Pancreas (tissue), 10 donors: ENCODE results near the gene KLF6. TPM values are rescaled to one million over a fixed set of nuclear protein-coding genes. Genes with fewer than 3 reads are reported as not detected.

Experiments
- ATAC-seq, 4 donors: fragments of 200-7000 bp; cut with Tn5 transposase; one replicate each; pipeline versions ENCODE4 v1.8.0 to v1.9.1; 2020; ENCODE audit warnings: mild to moderate bottlenecking in 4 of 4, moderate library complexity in 4 of 4
- DNase-seq, 6 donors: peaks; one replicate each; pipeline ENCODE4 v3.0.0-alpha.2; 2020
- FAIRE-seq: peaks from 2 replicates; lab custom pipeline; 2012; peaks lifted over from hg19 to GRCh38; lab: Jason Lieb, UNC
- H3K27ac ChIP-seq, 4 donors: fragments of 200-600 bp; sonication (generic); 1 replicate in 3 of 4; 2 replicates in 1 of 4; pipeline versions ENCODE4 v1.5.0 to v1.8.0; 2020
- H3K27me3 ChIP-seq, 4 donors: fragments of 200-600 bp; one replicate each; pipeline ENCODE4 v1.8.0; 2021
- H3K36me3 ChIP-seq, 3 donors: fragments of 200-600 bp; sonication (generic) in 1 of 3; one replicate each; pipeline versions ENCODE4 v1.5.0 to v1.8.0; 2020 to 2021
- H3K4me1 ChIP-seq, 3 donors: fragments of 200-600 bp; one replicate each; pipeline ENCODE4 v1.8.0; 2021
- H3K4me3 ChIP-seq, 4 donors: fragments of 200-600 bp; sonication (generic) in 2 of 4; one replicate each; pipeline versions ENCODE4 v1.5.0 to v1.8.0; 2020 to 2021
- H3K9me3 ChIP-seq, 4 donors: fragments of 200-600 bp; one replicate each; pipeline ENCODE4 v1.8.0; 2021
- WGBS, 2 donors: extraction: QIAGEN DNeasy Blood & Tissue Kit; methylation state at CpG; one replicate each; pipeline ENCODE4 v1.1.7; 2013; 5-methylcytosine and 5-hydroxymethylcytosine counted together
- intact Hi-C, 3 donors: fragments of 100-400 bp; cut with DNase I; formaldehyde crosslinking; loops; one replicate each; pipeline versions ENCODE4 v1.11.1 to v1.14.2; 2022
- polyA plus RNA-seq, 2 donors: library from polyadenylated mRNA; stranded (reverse); fragments of 200-250 nt; gene quantifications; one replicate each; pipeline ENCODE4 v1.2.3, GENCODE V29; 2013
- total RNA-seq, 6 donors: library from RNA; stranded (reverse); fragmentation: NEBNext Ultra II Directional in 4 of 6; extraction: Animal tissue kit (Norgen Biotek cat#: 25700) in 4 of 6; gene quantifications; one replicate each; pipeline versions ENCODE4 v1.2.1 to v1.2.4, GENCODE V29; 2021 to 2023
- TF ChIP-seq, protein P1 (sequence below), 4 donors: fragments of 200-600 bp; sonication (generic) in 3 of 4; IDR thresholded peaks; one replicate each; pipeline versions ENCODE4 v1.5.0 to v1.8.0; 2021; ENCODE audit warnings: antibody characterized with exemption in 4 of 4
- donor health status: healthy with polysubstance abuse.
- donor health status: DM: no; HTN: no; CAD: no; lungs with moderate emphysema.
- donor health status: DM: no; HTN: no; CAD: no.
- donor health status: control.
- donor health status: control.
- donor health status: Bipolar disorder and iron deficiency.
- donor health status: DM: yes; HTN: yes; CAD: no.
- donor health status: DM: no; HTN: no; CAD: no.
- donor health status: DM: no; HTN: no; CAD: no.
- donor health status: DM: yes; HTN: yes; CAD: no.

Gene KLF6
- total and polyA plus RNA-seq, 8 donors, result 29.0 to 157 (median 57.9) TPM

DNA sequence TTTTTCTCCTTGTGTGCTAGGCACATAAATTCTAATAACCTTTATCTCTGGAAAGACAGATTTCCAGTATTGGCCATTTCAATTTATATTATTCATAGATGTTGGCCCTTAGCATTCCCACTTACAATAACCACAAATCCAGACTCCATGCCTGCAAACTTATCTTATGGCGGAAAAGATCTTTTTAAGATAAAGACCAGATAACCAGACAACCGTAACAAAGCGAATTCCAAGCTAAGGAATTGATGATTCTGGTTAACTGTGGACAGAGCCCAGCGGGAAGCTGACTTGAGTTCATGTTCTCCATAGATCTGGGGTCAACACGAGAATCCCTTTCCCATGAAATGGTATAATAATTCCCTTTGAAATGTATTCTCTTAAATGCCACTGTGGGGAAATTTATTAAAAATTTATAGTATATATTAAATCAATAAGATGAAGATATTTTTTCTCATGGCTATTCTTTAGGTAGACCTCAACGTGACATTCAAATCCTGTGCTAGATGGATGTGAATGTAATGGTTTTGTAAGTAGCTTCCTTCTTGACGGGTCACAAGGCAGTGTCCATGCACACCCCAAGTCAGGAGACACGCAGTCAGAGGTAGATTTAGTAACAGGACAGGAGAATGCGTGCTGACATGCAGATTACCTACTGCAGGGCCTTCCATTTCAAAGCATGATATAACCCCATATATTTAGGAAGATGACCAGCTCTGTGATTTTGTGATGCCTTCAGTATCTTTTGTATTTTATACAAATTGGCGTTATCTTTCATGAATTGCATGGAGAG is 37.7 kb upstream of the KLF6 start:
- DNase-seq (no peak), ATAC-seq (no peak), FAIRE-seq (no peak)
- WGBS, 2 donors, result 88 to 92% methylated on average over 10 of the region's 10 CpGs
- Histone ChIP-seq H3K36me3 (no peaks in the 10 kb centered on the region), H3K9me3 (no peaks in the 10 kb centered on the region), H3K4me3 (no peak overlapping the region), H3K27ac (no peak overlapping the region), H3K27me3 (no peaks in the 10 kb centered on the region), H3K4me1 (no peaks in the 10 kb centered on the region)
- TF ChIP-seq, protein P1, sequence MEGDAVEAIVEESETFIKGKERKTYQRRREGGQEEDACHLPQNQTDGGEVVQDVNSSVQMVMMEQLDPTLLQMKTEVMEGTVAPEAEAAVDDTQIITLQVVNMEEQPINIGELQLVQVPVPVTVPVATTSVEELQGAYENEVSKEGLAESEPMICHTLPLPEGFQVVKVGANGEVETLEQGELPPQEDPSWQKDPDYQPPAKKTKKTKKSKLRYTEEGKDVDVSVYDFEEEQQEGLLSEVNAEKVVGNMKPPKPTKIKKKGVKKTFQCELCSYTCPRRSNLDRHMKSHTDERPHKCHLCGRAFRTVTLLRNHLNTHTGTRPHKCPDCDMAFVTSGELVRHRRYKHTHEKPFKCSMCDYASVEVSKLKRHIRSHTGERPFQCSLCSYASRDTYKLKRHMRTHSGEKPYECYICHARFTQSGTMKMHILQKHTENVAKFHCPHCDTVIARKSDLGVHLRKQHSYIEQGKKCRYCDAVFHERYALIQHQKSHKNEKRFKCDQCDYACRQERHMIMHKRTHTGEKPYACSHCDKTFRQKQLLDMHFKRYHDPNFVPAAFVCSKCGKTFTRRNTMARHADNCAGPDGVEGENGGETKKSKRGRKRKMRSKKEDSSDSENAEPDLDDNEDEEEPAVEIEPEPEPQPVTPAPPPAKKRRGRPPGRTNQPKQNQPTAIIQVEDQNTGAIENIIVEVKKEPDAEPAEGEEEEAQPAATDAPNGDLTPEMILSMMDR (IDR thresholded peaks at IDR 0.05), result no peak
- intact Hi-C loops, result no loop called here

DNA sequence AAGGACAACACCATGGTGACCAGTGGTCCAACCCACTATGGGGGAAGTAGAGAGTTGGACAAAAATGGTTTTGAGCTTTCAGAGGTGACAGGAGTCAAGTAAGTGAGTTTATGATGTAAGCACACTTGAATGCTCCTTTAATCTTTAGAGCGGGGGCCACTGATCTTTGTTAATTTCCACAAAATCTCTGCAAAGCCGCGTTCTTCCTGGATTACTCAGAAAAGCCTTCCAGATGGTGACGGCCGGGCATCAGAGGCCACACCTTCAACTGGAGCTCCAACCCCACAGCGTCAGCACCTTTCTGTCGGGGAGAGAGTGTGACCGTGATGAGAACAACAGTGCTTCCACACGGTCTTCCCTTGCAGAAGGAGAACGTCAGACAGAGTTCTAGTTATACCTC is 35.2 kb upstream of the KLF6 start:
- TF ChIP-seq, protein P1 (IDR thresholded peaks at IDR 0.05), result no peak
- no peaks in the 10 kb centered on the region for H3K27me3 ChIP-seq
- WGBS, 2 donors, result 87% methylated on average over 10 of the region's 10 CpGs

DNA sequence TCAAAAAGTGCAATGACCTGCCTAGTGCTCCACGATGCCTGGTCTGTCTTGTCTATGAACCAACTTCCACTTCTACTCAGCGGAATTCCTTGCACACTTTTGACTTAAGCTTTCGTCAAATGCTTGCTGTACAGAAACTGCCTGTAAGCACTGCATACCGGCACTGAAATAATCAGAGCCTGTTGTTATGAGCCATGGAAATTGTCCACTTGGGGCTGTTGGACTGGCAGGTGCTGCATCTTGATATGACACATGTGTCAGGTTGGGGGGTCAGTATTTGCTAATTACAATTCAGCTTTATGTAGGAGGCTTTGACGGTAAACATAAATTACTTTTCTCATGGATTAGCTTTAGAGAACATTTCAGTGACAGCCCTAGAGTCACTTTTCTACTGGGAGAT is 32.0 kb upstream of the KLF6 start:
- H3K4me1 ChIP-seq, result peaks cover under 1 to 6% (median 2%) of the 10 kb centered on the region in 3 donors
- FAIRE-seq (no peak), DNase-seq (no peak), ATAC-seq (no peak)
- intact Hi-C loops, result no loop called here
- no peaks in the 10 kb centered on the region for H3K27me3 ChIP-seq
- WGBS, 2 donors, result 74 to 82% methylated on average over 5 of the region's 5 CpGs
- TF ChIP-seq, protein P1 (IDR thresholded peaks at IDR 0.05), result no peak
- H3K27ac ChIP-seq, result no peak overlapping the region
- no peaks in the 10 kb centered on the region for H3K9me3 ChIP-seq
- no peak overlapping the region for H3K4me3 ChIP-seq
- H3K36me3 ChIP-seq, result no peaks in the 10 kb centered on the region

More for the DNA sequence above, 35.2 kb upstream of the KLF6 start:
- DNase-seq, result no peak
- no peak for FAIRE-seq
- no peak for ATAC-seq
- no peak overlapping the region for H3K27ac ChIP-seq
- H3K9me3 ChIP-seq, result no peaks in the 10 kb centered on the region
- H3K4me1 ChIP-seq, result no peaks in the 10 kb centered on the region
- no peak overlapping the region for H3K4me3 ChIP-seq
- H3K36me3 ChIP-seq, result no peaks in the 10 kb centered on the region
- intact Hi-C loops, result no loop called here

DNA sequence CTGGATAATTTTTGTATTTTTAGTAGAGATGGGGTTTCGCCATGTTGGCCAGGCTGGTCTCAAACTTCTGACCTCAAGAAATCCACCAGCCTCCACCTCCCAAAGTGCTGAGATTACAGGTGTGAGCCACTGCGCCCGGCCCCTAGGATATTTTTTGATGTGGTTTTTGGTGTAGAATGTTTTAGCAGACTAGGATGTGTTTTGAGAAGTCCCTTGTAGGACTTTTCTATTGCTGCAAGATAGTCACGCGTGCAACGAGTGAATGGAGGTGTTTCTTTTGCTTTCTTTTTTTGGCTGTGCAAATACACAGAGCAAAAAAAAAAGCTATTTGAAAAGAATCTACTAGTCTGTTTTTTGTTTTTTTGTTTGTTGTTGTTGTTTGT is 29.8 kb upstream of the KLF6 start:
- Histone ChIP-seq H3K4me3 (no peak overlapping the region), H3K27me3 (no peaks in the 10 kb centered on the region), H3K27ac (no peak overlapping the region), H3K36me3 (no peaks in the 10 kb centered on the region), H3K4me1 (peaks cover 20 to 23% (median 20%) of the 10 kb centered on the region in 3 donors), H3K9me3 (no peaks in the 10 kb centered on the region)
- TF ChIP-seq, protein P1 (IDR thresholded peaks at IDR 0.05), result no peak
- 94 to 95% methylated on average over 6 of the region's 6 CpGs for WGBS, 2 donors
- intact Hi-C loops, result no loop called here
- DNase-seq (no peak), FAIRE-seq (no peak), ATAC-seq (no peak)
